ENCODE results near the gene PHF2.

The PHF2 gene

DNA sequence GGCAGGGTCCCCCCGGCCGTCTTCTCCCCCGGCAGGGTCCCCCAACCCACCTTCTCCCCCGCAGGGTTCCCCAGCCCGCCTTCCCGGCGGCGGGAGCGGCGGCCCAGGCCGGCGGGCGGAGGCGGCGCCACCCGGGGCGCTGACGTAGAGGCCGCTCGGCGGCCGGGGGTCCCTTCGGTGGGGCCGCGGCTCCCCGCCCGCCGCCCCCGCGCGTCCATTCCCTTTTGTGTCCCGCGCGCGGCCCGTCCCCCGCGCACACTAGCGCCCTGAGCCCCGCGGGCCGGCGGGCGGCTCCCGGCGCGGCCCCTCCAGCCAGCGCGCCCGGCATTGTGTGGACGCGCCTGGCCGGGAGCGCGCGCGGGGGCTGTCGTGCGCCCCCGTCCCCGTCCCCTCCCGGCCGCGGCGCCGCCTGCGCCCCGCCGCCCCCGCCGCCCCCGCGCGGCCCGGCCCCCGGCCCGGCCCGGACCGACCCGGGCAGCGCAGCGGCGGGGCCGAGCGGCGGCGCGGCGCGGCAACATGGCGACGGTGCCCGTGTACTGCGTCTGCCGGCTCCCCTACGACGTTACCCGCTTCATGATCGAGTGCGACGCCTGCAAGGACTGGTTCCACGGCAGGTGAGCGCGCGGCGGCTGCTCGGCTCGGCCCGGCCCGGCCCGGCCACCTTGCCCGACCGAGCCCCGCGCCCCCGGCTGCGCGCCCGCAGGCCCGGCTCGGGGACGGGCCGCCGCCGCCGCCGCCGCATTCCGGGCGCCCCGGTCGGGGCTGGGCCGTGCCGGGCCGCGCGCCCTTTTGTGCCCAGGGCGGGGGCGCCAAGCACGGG lies at the start of gene PHF2:
TSS of gene PHF2 (plus strand) at position 327 of the 820 bp plus-strand sequence. CDS start at position 517, 190 bp downstream.
- no peak for DNase-seq (ENCODE audit: low read depth)

DNA sequence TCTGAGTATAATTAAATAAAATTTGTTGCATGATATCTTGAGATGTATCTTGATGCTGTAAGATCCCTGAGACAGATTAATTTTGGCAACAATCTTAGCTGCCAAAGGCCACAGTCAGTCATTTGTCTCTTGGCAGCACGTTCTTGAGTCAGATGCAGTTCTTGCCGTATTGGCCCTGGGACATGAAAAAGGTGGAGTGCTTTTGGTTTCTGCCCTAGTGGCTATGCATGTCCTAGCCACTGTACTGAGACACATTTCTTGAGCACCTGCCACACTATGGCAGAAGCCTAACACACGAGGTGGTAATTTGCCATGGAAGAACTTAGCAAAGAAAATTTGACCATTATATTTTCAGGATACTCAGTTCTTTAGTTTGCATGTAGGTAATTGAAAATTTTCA lies 45.0 kb upstream of the PHF2 start:
- no peak for DNase-seq (ENCODE audit: low read depth)

DNA sequence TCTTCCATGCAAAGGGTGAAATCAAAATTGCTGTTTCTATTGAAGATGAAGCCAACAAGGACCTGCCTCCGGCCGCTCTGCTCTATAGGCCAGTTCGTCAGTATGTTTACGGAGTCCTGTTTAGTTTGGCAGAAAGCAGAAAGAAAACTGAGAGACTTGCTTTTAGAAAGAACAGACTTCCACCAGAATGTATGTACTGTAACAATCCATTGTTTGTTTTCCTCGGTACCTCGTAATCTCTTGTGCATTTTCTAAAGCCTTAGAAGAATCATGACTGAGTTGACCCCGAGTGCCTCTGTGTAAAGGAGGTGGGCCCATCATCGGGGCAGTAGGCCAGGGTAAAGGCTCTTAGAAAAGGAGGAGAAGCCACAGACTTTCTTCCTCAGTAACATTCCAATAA lies 44.2 kb upstream of the PHF2 start:
- no peak for DNase-seq (ENCODE audit: low read depth)

DNA sequence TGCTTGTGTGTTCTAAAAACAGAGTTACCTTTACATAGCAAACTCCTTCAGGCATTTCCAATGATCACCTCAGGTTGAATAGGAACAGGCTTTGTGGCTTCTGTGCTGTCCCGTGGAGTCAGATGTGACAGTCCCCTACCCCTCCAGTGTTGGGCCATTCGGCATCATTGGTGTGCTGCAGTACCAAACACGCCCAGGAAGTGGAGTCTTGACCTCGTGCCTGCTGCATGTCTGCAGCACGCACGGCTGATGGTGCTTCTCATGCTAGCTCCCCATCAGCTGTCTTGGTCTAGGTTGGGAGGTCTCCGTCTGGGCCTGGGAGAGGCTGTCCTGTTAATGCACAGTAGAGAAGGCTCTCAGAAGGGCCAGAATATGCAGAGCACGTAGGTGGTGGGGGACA lies 42.5 kb upstream of the PHF2 start:
- DNase-seq (ENCODE audit: low read depth) = no peak

DNA sequence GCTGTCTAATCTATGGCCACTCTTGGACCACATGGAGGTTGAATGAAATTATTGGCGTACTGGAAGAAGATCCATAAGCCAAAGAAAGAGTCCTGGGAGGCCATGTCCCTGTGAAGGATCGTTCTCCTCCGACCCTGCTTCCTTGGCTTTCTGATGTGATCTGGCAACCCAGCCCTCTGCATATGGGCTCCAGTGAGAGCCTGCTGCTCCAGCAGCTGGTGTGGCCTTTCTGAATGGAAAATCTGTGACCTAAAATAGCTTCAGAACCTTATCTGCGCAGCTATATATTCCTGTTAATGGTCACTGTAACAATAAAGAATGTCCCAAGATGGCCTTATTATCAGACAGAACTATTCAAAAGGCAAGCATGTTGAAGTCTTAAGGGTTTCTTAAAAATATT lies 40.2 kb upstream of the PHF2 start:
- no peak for DNase-seq (ENCODE audit: low read depth)

DNA sequence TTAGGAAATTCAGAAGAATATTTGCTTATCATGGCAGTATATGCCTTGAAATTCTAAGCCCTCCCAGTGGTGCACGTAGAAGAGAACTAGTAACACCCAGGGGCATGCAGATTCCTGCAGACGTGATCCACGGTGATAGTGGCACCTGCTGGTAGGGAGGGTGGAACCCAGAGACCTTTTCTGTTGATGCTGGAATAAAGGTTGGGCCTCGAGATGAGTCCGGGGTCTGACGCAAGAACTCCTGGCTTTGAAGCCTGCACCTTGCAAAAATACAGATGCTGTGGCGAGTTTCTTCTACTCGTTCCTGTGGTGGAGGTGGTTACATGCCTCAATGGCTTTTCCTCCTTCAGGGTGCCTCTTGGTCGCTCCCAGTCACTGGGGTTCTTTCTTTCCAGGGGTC lies 39.5 kb upstream of the PHF2 start:
- no peak for DNase-seq (ENCODE audit: low read depth)

DNA sequence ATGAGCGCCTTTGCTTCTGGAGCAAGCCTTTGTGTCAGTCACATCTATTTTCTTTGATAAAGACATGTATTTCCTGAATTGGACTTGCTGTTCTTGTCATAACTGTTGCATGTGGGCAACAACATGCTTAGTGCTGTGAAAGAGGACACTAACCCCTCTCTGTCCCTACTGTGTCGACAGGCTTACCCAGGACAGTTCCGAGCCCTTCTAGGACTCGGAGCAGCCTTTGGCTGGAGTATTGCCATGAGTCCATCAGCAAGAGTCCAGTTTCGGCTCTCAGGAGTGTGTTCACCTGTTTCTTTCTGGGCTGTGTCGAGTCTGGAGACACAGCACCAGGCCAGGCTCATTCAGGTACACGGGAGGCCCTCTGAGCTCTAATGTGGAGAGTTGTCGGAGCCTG lies 36.1 kb upstream of the PHF2 start:
- no peak for DNase-seq (ENCODE audit: low read depth)

DNA sequence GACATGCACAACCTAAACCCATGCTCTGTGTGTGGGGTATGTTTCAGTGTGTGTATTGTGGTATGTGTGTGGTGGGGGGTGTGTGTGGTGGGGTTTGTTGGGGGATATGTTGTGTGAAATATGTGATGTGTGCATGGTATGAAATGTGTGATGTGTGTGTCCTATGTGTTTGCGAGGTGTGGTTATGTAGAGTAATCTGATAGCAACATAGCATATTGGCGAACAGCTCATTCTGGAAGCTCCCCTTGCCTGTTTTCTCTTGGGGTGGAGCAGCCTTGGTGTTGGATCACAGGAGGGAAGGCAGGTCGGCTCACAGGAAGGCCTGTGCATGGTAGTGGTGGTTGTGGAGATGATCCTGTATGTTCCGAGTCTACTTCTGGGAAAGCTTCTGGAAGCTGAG lies 35.4 kb upstream of the PHF2 start:
- no peak for DNase-seq (ENCODE audit: low read depth)

DNA sequence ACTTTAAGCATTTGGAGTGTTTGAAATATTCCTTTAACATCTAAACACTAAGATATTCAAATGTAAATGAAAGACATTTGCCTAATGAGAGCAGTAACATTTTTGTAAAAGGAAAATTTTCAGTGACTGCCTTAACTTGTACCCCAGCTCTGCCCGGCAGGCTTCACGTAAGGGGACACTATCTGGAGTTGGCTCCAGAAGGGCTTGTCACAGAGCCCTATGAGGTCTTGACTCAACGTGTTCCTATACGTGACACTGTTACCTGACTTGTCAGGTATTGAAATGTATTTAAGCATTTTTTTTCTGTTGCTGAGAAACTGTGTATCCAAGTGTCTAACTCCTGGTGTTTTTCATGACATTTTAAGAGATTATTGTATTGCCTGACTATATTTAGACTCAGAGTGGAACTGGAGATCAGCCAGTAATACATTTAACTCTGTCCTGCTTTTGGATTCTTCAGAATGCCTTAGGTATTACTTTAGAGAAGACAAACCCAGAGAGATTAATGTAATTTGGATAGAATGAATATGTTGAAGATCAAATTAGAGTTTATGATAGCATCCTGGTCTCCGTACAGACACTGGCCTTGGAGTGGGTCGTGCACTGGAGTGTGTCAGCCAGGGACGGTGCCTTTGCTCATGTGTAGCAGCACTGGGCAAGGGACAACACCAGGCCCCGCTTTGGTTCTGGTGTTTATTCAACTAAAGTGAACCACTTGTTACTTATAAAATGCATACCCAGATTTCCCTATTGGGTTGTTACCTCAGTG lies 34.6 kb upstream of the PHF2 start:
- DNase-seq (ENCODE audit: low read depth) = no peak

DNA sequence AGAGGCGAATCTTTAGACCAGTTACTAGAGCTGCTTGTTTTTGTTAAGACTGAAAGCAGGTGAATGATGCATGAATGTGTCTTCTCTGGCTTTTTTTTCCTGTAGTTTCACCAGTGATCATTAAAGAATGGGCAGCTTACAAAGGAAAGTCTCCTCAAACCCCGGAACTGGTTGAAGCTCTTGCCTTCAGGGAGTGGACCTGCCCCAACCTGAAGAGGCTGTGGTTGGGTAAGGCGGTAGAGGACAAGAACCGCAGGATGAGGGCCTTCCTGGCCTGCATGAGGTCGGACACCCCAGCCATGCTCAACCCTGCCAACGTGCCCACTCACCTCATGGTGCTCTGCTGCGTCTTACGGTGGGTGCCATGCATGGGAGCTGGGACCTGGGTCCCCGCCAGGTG lies 33.3 kb upstream of the PHF2 start:
- DNase-seq (ENCODE audit: low read depth) = no peak

DNA sequence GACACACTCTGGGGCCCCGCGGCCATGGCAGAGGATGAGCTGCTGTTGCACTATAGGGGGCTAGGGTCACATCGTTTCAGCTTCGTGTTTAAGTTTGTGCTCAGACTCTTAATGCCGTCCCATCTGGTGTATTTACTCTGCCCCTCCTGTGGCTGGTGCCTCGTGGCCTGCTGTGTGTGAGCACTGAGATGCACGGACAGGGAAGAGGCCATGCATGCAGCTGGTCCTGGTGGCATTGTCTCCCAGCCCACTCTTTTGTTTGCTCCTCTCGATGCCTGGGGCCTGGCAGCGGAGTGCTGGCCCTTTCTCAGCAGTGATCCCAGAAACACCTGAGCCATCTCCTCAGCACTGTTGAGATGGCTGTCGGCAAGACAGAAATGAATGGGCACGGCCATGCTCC lies 30.0 kb upstream of the PHF2 start:
- no peak for DNase-seq (ENCODE audit: low read depth)

DNA sequence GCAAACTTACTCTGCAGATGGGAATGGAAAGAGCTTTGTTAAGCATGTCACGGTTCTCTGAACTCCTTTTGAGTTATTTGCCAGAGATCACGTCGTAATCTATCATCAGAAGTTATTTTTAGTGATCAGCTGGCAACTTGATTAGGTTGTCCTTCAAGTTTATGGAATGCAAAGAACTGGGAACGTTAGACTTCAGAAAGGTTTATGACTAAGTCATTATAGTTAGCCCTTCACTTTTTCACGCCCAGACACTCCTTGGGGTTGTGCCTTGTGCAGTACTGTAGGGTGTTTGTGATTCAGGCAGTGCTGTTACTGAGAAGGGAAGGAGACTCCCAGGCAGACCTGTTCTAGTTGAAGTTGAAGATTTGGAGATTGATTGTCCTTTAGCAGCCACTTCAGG lies 26.8 kb upstream of the PHF2 start:
- DNase-seq (ENCODE audit: low read depth) = no peak

DNA sequence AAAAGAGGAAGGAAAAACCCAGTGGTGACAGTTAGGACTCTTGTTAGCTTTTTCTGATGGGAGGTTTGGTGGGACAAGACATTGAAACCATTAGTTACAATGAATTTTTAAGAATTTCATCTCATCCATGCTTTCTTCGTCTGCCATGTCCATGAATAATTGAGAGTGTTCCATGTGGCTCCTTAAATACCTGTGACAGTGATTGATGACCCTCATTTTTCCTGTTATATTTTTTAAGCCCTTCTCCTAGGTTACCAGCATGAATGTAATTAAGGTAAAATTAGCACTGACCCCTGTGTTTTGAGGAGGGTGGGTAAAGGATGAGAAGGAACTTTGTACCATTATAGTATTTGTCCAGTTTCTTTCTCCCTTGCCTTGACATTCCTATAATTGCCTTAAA lies 23.5 kb upstream of the PHF2 start:
- DNase-seq (ENCODE audit: low read depth) = no peak

DNA sequence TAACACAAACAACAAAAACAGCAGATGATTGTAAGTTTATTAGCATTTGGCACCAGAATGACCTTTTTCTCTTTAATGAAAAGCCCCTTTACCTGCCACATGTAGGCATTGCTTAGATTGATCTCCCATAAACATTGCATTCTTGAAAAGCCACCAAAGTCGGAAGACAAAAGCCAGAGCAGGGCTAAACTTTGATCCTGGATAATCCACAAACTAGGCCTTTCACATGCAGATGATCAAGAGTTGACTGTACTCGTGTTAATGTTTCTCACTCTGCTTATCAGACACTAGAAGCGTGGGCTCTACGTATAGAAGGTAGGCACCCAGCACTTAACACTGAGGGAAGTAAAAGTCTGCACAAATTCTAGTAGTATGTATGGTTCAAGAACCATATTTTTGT lies 21.0 kb upstream of the PHF2 start:
- DNase-seq (ENCODE audit: low read depth) = no peak

DNA sequence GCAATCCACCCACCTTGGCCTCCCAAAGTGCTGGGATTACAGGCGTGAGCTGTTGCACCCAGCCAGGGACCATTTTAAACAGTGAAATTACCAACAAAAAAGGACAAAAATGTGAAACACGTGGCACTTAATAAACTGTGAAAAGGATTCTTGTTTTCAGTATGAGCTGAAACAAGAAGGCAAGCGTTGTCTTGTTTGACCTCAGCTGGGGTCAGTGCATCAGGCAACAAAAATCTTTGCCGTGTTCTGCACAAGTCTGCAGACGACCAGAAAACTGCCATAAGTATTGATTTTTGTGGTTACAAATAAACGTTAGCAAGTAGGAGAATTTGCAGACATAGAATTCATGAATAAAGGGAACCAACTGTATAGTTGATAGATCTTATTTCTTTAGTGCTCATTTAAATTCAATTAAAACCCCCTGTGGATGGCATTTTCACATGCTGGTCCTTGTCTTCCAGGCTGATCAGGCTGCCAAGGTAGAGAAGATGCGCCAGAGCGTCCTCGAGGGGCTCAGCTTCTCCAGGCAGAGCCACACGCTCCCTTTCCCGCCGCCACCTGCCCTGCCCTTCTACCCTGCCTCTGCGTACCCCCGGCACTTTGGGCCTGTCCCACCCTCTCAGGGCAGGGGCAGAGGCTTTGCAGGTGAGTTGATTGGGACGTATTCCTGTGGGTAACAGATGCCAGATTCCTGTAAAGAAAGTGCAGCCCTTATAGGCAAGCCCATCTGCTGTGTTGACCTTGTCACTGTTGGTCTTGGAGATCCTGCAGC lies 18.8 kb upstream of the PHF2 start:
- DNase-seq (ENCODE audit: low read depth) = no peak

DNA sequence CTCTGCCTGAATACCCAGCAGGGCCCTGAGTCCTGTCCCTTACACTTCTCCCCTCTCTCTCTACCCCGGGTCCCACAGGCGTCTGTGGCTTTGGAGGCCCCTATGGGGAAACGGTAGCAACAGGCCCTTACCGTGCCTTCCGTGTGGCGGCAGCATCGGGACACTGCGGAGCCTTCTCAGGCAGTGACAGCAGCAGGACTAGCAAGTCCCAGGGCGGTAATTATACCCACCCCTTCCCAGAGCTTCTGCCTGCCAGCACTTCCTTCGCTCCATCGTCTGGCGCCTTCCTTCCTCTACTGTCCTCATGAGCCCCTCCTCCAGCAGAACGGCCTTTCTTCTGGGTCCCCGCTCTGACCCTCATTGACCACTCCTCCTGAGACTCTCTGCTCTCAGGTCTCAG lies 17.9 kb upstream of the PHF2 start:
- no peak for DNase-seq (ENCODE audit: low read depth)

DNA sequence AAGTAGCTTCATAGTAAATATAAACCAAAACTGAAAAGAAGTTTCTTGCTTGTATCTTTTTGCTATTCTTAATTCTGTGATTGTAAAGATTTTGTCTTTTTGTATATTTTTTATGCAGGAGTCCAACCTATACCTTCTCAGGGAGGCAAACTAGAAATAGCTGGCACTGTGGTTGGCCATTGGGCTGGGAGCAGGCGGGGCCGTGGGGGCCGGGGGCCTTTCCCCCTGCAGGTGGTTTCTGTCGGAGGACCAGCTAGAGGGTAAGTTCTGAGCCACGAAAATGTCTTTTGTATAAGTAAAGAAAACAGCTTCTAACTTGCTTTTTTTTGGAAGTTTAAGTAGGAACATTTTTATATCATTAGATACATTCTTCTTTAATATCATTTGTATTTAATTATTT lies 15.4 kb upstream of the PHF2 start:
- no peak for DNase-seq (ENCODE audit: low read depth)

DNA sequence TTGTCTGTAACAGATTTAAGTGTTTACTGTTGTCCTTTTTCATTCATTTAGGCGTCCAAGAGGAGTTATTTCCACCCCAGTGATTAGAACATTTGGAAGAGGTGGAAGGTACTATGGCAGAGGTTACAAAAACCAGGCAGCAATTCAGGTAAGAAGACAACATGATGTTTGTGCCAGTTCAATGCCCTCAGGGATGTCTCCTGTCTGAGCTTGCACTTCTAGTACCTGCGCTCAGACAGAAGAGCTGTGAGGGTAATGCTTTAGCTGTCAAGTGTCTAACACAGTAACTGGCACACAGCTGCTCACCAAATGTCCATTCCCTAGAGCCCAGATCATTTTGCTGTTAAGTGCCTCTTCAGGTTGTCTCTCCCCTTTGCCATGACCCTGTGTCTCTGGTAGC lies 14.2 kb upstream of the PHF2 start:
- DNase-seq (ENCODE audit: low read depth) = no peak

DNA sequence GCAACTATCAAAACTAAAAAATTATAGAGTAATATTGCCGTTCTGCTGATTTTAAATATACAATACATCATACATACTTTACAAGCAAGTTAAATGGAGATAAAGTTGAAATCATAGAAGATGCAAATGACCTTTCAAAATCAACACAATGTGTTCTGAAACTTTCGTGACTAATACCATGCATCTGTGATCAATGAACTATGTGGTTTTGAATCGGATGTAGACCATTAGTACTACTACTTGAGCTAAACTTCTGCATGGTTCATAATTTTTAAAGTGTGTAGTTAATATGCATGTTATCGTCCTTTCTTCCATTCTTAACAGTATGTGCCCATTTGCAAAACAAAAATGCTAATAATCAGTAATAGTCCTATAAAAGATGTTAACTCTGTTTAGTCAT lies 11.3 kb upstream of the PHF2 start:
- DNase-seq (ENCODE audit: low read depth) = no peak

DNA sequence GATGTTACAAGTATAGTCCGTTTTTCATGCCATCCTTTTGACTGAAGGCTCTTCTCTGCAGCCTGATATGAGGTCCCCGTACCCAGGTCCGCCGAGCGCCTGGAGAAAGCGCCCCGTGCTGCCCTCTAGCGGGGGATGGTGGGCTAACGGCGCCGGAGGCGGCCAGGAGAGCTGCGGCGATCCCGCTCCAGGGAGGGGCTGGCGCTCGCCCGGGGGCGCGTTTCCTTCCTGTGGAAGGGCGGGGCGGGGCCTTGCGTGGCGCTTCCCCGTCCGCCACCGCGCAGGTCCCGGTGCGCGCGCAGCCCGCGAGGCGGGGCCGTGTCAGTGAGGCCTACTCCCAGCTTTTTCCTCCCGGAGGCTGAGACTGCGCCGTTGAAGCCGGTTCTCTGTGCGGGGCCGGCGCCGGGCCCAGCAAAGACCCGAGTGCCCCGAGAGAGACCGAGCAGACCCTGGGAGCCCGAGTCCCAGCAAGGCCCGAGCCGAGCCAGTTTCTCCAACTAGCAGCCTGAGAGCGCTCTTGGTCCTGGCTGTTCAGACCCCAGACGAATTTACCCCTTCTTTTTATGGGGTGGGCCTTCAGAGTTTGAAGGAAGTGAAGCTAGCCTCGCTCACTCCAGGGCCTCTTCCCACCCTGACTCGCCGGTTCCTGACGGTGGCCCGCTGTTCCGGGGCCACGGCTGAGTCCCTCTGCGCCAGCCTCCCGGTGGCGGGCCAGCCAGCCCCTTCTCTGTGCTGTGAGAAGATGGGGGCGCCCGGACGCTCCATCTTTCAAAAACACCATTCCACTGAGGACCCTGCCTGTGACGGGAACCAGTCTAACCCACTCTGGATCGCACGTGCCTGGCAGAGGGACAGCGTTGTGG lies 9.7 kb upstream of the PHF2 start:
- peak; percentile 99 for DNase-seq (ENCODE audit: low read depth)

DNA sequence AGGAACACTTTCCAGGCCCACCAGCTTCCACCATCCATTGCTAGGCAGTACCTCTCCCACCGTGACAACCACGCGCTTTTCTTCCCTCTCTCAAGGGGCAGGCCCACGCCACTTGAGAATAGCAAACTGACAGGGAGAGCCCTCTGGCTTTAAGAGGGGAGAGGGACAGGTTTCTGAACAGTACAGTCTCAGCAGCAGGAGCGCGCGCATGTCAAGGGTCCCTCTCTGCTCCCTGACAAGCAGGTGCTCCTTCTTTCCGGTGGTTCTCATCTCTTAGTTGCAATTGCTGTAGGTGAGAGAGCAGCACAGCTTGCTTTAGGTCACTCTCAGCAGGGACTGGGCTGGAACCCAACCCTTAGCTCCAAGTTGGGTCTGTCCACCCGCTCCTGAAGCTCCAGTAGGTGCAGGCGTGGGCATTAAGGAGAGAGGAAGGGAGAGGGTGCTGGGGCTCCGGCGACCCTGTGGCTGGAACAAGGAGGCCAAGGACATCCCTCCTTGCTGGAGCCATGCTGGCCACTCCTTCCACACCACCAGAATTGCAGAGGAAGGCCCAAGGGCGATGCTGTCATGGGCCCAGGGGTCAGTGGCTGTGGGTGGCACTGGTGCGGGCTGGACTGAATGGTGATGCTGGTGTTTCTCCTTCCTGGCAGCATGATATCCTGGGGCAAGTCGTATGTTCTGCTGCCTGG lies 9.0 kb upstream of the PHF2 start:
- DNase-seq (ENCODE audit: low read depth) = no peak
